Tibial artery (tissue), 4 donors: ENCODE measurements around the gene TMEM144.
A peak's percentile ranks its signal among the peaks of the same experiment; 100 is the strongest.

ENCODE experiments used
- DNase-seq, 2 donors: peaks; one replicate each; pipeline ENCODE4 v3.0.0-alpha.2; 2019
- H3K27ac ChIP-seq, 2 donors: fragments of 200-600 bp; sonication (generic) in 1 of 2; 1 replicate in 1 of 2; 2 replicates in 1 of 2; pipeline ENCODE4 v1.5.1; 2018 to 2019; ENCODE audit warnings: mild to moderate bottlenecking in 1 of 2
- H3K27me3 ChIP-seq, 2 donors: fragments of 200-600 bp; sonication (generic) in 1 of 2; one replicate each; pipeline versions ENCODE4 v1.5.1 to v1.6.0; 2016 to 2019
- H3K36me3 ChIP-seq, 3 donors: fragments of 200-600 bp; sonication (generic) in 2 of 3; one replicate each; pipeline ENCODE4 v1.5.1; 2016 to 2019; ENCODE audit warnings: mild to moderate bottlenecking in 2 of 3
- H3K4me1 ChIP-seq, 4 donors: fragments of 200-600 bp; sonication (generic) in 2 of 4; 1 replicate in 3 of 4; 2 replicates in 1 of 4; pipeline ENCODE4 v1.5.1; 2016 to 2019
- H3K4me3 ChIP-seq, 2 donors: fragments of 200-600 bp; sonication (generic) in 1 of 2; 1 replicate in 1 of 2; 2 replicates in 1 of 2; pipeline ENCODE4 v1.5.1; 2018 to 2019; ENCODE audit warnings: mild to moderate bottlenecking in 2 of 2
- H3K9me3 ChIP-seq, 3 donors: fragments of 200-600 bp; sonication (generic) in 1 of 3; one replicate each; pipeline ENCODE4 v1.5.1; 2016 to 2019
- CTCF ChIP-seq, 2 experiments: fragments of 200-600 bp in 1 of 2; fragments of 450-650 bp in 1 of 2; IDR thresholded peaks; one replicate each; pipeline ENCODE4 v1.5.1; 2017 to 2019; ENCODE audit warnings: antibody characterized with exemption in 2 of 2, mild to moderate bottlenecking in 1 of 2, moderate library complexity in 1 of 2
- intact Hi-C: fragments of 100-400 bp; cut with DNase I; formaldehyde crosslinking; loops from one replicate; pipeline ENCODE4 v1.15.0; 2023; ENCODE audit warnings: low total_unique reads

The TMEM144 gene

GRCh38 chr4:158243071-158243470 is 32.8 kb downstream of the TMEM144 start:
- no peak overlapping the region for H3K4me3 ChIP-seq
- H3K4me1 ChIP-seq = peaks cover 0 to 8% (median 2%) of the 10 kb centered on the region in 4 donors
- H3K27me3 ChIP-seq = no peaks in the 10 kb centered on the region
- H3K36me3 ChIP-seq = peaks cover 0 to 23% (median 0%) of the 10 kb centered on the region in 3 donors
- H3K27ac ChIP-seq = peak overlapping the region in 1 of 2 donors; percentile 40
- intact Hi-C loops = no loop called here
- no peaks in the 10 kb centered on the region for H3K9me3 ChIP-seq
- DNase-seq = no peak
- no peak for TF ChIP-seq CTCF (IDR thresholded peaks at IDR 0.05)

- no peak overlapping the region for H3K27ac ChIP-seq
- DNase-seq = peak in 1 of 2 donors; percentile 25
- H3K27me3 ChIP-seq = no peaks in the 10 kb centered on the region
- H3K4me1 ChIP-seq = peaks cover 0 to 19% (median 2%) of the 10 kb centered on the region in 4 donors
- no peak overlapping the region for H3K4me3 ChIP-seq
- peaks cover 0 to 5% (median 0%) of the 10 kb centered on the region in 3 donors for H3K36me3 ChIP-seq
- intact Hi-C loops = loop anchor here (5.0 kb wide), 1 partner anchor 372 kb away; no protein-coding TSS in a partner anchor
- H3K9me3 ChIP-seq = no peaks in the 10 kb centered on the region
- no peak for TF ChIP-seq CTCF (IDR thresholded peaks at IDR 0.05)
Measured at GRCh38 chr4:158250321-158250720, 40.0 kb downstream of the TMEM144 start.

GRCh38 chr4:158253350-158253980 is 43.2 kb downstream of the TMEM144 start:
- Histone ChIP-seq H3K36me3 (no peaks in the 10 kb centered on the region), H3K9me3 (no peaks in the 10 kb centered on the region), H3K27ac (peak overlapping the region in 1 of 2 donors; percentile 53), H3K27me3 (no peaks in the 10 kb centered on the region), H3K4me1 (peaks cover 0 to 26% (median 2%) of the 10 kb centered on the region in 4 donors), H3K4me3 (no peak overlapping the region)
- TF ChIP-seq CTCF (IDR thresholded peaks at IDR 0.05) = peak; percentile 64 to 69
- DNase-seq = peak in 1 of 2 donors; percentile 42
- intact Hi-C loops = loop anchor here (5.0 kb wide), 1 partner anchor 369 kb away; no protein-coding TSS in a partner anchor

- no peak for TF ChIP-seq CTCF (IDR thresholded peaks at IDR 0.05)
Measured at GRCh38 chr4:158254292-158254691, 44.0 kb downstream of the TMEM144 start.

GRCh38 chr4:158255727-158256324 is 45.5 kb downstream of the TMEM144 start:
- peaks cover 0 to 29% (median 2%) of the 10 kb centered on the region in 4 donors for H3K4me1 ChIP-seq
- H3K36me3 ChIP-seq = no peaks in the 10 kb centered on the region
- peak overlapping the region in 1 of 2 donors; percentile 10 for H3K27ac ChIP-seq
- H3K27me3 ChIP-seq = no peaks in the 10 kb centered on the region
- no peaks in the 10 kb centered on the region for H3K9me3 ChIP-seq
- no peak for DNase-seq
- peak; percentile 83 to 90 for TF ChIP-seq CTCF (IDR thresholded peaks at IDR 0.05)
- intact Hi-C loops = loop anchor here (5.0 kb wide), 1 partner anchor 264 kb away; no protein-coding TSS in a partner anchor
- H3K4me3 ChIP-seq = no peak overlapping the region

More at GRCh38 chr4:158254292-158254691, 44.0 kb downstream of the TMEM144 start:
- intact Hi-C loops = loop anchor here (5.0 kb wide), 1 partner anchor 368 kb away; no protein-coding TSS in a partner anchor
- no peaks in the 10 kb centered on the region for H3K9me3 ChIP-seq
- H3K4me3 ChIP-seq = no peak overlapping the region
- H3K27ac ChIP-seq = peak overlapping the region; percentile 37 to 53
- DNase-seq = no peak
- no peaks in the 10 kb centered on the region for H3K27me3 ChIP-seq
- peaks cover 0 to 26% (median 2%) of the 10 kb centered on the region in 4 donors for H3K4me1 ChIP-seq
- no peaks in the 10 kb centered on the region for H3K36me3 ChIP-seq
